IMR-90 (cell line): ENCODE measurements around the gene NCDN.
"Not testable (repeated sequence)": the region's sequence is repeated elsewhere in the genome, so short reads cannot be mapped to it uniquely, and the experiment has no call there.

ENCODE experiments used
- BHLHE40 ChIP-seq: fragments of 150-350 bp; IDR thresholded peaks from 2 replicates; pipeline ENCODE4 v1.6.1; 2016; ENCODE audit warnings: mild to moderate bottlenecking, low read depth, low read length
- CHD1 ChIP-seq: IDR thresholded peaks from 2 replicates; pipeline ENCODE4 v1.6.1; 2012; ENCODE audit warnings: low read depth, low read length, improper control_type of control experiment
- MAFK ChIP-seq: IDR thresholded peaks from 2 replicates; pipeline ENCODE4 v1.6.1; 2012; ENCODE audit warnings: low read depth, low read length, improper control_type of control experiment
- MAZ ChIP-seq: IDR thresholded peaks from 2 replicates; pipeline ENCODE4 v1.6.1; 2012; ENCODE audit warnings: low read depth, mild to moderate bottlenecking, low read length, improper control_type of control experiment, moderate library complexity, borderline replicate concordance
- POLR2A ChIP-seq: IDR thresholded peaks from 2 replicates; pipeline ENCODE4 v1.6.1; 2012; ENCODE audit warnings: mild to moderate bottlenecking, low read depth, low read length
- RAD21 ChIP-seq: IDR thresholded peaks from 2 replicates; pipeline ENCODE4 v1.6.1; 2012; ENCODE audit warnings: low read length, improper control_type of control experiment
- RCOR1 ChIP-seq: IDR thresholded peaks from 2 replicates; pipeline ENCODE4 v1.6.1; 2012; ENCODE audit warnings: mild to moderate bottlenecking, low read length, improper control_type of control experiment; ENCODE audit not compliant: insufficient replicate concordance
- RFX5 ChIP-seq: IDR thresholded peaks from 2 replicates; pipeline ENCODE4 v1.8.0; 2012; ENCODE audit warnings: low read depth, mild to moderate bottlenecking, low read length, moderate library complexity
- SMC3 ChIP-seq: fragments of 150-350 bp; IDR thresholded peaks from 2 replicates; pipeline ENCODE4 v1.6.1; 2016; ENCODE audit warnings: low read depth, mild to moderate bottlenecking, antibody characterized with exemption, low read length, moderate library complexity
- TF ChIP-seq, protein P1 (sequence below): conservative IDR thresholded peaks from 2 replicates; pipeline ENCODE4 v1.5.1; 2012; ENCODE audit warnings: mild to moderate bottlenecking, low read depth, low read length, improper control_type of control experiment
- TF ChIP-seq, protein P2 (sequence below): fragments of 150-350 bp; IDR thresholded peaks from 2 replicates; pipeline ENCODE4 v1.6.1; 2016; ENCODE audit warnings: low read depth, mild to moderate bottlenecking, low read length, moderate library complexity, borderline replicate concordance

DNA sequence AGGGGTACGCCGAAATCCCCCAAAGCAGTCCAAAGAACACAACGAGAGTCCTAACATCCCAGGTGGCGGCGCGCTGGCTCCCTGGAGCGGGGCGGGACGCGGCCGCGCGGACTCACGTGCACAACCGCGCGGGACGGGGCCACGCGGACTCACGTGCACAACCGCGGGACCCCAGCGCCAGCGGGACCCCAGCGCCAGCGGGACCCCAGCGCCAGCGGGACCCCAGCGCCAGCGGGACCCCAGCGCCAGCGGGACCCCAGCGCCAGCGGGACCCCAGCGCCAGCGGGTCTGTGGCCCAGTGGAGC is 19.1 kb downstream of the NCDN start:
- not testable (repeated sequence) for TF ChIP-seq CHD1, POLR2A, RFX5, RAD21, BHLHE40, MAZ, SMC3, RCOR1, MAFK
- TF ChIP-seq, protein P1, sequence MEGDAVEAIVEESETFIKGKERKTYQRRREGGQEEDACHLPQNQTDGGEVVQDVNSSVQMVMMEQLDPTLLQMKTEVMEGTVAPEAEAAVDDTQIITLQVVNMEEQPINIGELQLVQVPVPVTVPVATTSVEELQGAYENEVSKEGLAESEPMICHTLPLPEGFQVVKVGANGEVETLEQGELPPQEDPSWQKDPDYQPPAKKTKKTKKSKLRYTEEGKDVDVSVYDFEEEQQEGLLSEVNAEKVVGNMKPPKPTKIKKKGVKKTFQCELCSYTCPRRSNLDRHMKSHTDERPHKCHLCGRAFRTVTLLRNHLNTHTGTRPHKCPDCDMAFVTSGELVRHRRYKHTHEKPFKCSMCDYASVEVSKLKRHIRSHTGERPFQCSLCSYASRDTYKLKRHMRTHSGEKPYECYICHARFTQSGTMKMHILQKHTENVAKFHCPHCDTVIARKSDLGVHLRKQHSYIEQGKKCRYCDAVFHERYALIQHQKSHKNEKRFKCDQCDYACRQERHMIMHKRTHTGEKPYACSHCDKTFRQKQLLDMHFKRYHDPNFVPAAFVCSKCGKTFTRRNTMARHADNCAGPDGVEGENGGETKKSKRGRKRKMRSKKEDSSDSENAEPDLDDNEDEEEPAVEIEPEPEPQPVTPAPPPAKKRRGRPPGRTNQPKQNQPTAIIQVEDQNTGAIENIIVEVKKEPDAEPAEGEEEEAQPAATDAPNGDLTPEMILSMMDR = not testable (repeated sequence)
- TF ChIP-seq, protein P2, sequence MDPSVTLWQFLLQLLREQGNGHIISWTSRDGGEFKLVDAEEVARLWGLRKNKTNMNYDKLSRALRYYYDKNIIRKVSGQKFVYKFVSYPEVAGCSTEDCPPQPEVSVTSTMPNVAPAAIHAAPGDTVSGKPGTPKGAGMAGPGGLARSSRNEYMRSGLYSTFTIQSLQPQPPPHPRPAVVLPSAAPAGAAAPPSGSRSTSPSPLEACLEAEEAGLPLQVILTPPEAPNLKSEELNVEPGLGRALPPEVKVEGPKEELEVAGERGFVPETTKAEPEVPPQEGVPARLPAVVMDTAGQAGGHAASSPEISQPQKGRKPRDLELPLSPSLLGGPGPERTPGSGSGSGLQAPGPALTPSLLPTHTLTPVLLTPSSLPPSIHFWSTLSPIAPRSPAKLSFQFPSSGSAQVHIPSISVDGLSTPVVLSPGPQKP = not testable (repeated sequence)
